ENCODE data around the gene CDC6. TPM values are rescaled to one million over a fixed set of nuclear protein-coding genes. Genes with fewer than 3 reads are reported as not detected.

The CDC6 gene
- total RNA-seq, 1 donor from 2014 or later, result 1.4 TPM

GRCh38 chr17:40314584-40314956 lies 26.9 kb downstream of the CDC6 start:
- peak overlapping the region; percentile 55 for H3K27ac ChIP-seq
- ATAC-seq, result peak; percentile 44
- DNase-seq, result peak; percentile 96
- H3K9me3 ChIP-seq, result no peaks in the 10 kb centered on the region
- no peak for TF ChIP-seq CTCF (IDR thresholded peaks at IDR 0.05)
- H3K4me1 ChIP-seq, result peaks cover 76% of the 10 kb centered on the region
- no peaks in the 10 kb centered on the region for H3K36me3 ChIP-seq
- intact Hi-C loops (cut with DNase I), result no loop called here
- no peak overlapping the region for H3K4me3 ChIP-seq
- no peaks in the 10 kb centered on the region for H3K27me3 ChIP-seq

- Histone ChIP-seq H3K27me3 (no peaks in the 10 kb centered on the region), H3K9me3 (no peaks in the 10 kb centered on the region), H3K27ac (peak overlapping the region; percentile 98), H3K4me1 (peaks cover 74% of the 10 kb centered on the region), H3K4me3 (no peak overlapping the region), H3K36me3 (no peaks in the 10 kb centered on the region)
- intact Hi-C loops (cut with DNase I), result no loop called here
- TF ChIP-seq CTCF (IDR thresholded peaks at IDR 0.05), result no peak
- no peak for DNase-seq
- ATAC-seq, result no peak
Observed at GRCh38 chr17:40315206-40315605, 27.5 kb downstream of the CDC6 start.

GRCh38 chr17:40315678-40316570 lies 28.2 kb downstream of the CDC6 start:
- no peaks in the 10 kb centered on the region for H3K27me3 ChIP-seq
- peak overlapping the region; percentile 100 for H3K4me3 ChIP-seq
- no peaks in the 10 kb centered on the region for H3K36me3 ChIP-seq
- no peak for TF ChIP-seq CTCF (IDR thresholded peaks at IDR 0.05)
- no peak for ATAC-seq
- peaks cover 74% of the 10 kb centered on the region for H3K4me1 ChIP-seq
- intact Hi-C loops (cut with DNase I), result no loop called here
- DNase-seq, result peak; percentile 36
- H3K9me3 ChIP-seq, result no peaks in the 10 kb centered on the region
- H3K27ac ChIP-seq, result peak overlapping the region; percentile 98

- peak; percentile 85 for DNase-seq
- peak; percentile 19 for ATAC-seq
- peak overlapping the region; percentile 100 for H3K4me3 ChIP-seq
- H3K36me3 ChIP-seq, result no peaks in the 10 kb centered on the region
- TF ChIP-seq CTCF (IDR thresholded peaks at IDR 0.05), result no peak
- peak overlapping the region; percentile 98 for H3K27ac ChIP-seq
- no peaks in the 10 kb centered on the region for H3K27me3 ChIP-seq
- intact Hi-C loops (cut with DNase I), result no loop called here
- no peaks in the 10 kb centered on the region for H3K9me3 ChIP-seq
- H3K4me1 ChIP-seq, result peaks cover 74% of the 10 kb centered on the region
Observed at GRCh38 chr17:40316571-40317344, 29.1 kb downstream of the CDC6 start.

- ATAC-seq, result peak; percentile 8
- no peaks in the 10 kb centered on the region for H3K27me3 ChIP-seq
- peak overlapping the region; percentile 98 for H3K27ac ChIP-seq
- no peaks in the 10 kb centered on the region for H3K9me3 ChIP-seq
- no peaks in the 10 kb centered on the region for H3K36me3 ChIP-seq
- TF ChIP-seq CTCF (IDR thresholded peaks at IDR 0.05), result peak; percentile 52
- peak overlapping the region; percentile 100 for H3K4me3 ChIP-seq
- intact Hi-C loops (cut with DNase I), result no loop called here
- peaks cover 74% of the 10 kb centered on the region for H3K4me1 ChIP-seq
- peak; percentile 74 for DNase-seq
Observed at GRCh38 chr17:40317345-40317873, 29.7 kb downstream of the CDC6 start.
